A549 (cell line): ENCODE measurements around the gene SHROOM2.

Experiments used
- CHD2 ChIP-seq: fragments of 150-350 bp; IDR thresholded peaks from 2 replicates; pipeline ENCODE4 v1.6.1; 2014; ENCODE audit warnings: low read length; ENCODE audit not compliant: partially characterized antibody
- CTCF ChIP-seq: fragments of >200 bp; sonication (Bioruptor Twin); formaldehyde crosslinking; IDR thresholded peaks from 3 replicates; pipeline ENCODE4 v1.5.1; 2016
- EP300 ChIP-seq, 2 experiments: fragments of >200 bp; sonication (Bioruptor Twin); formaldehyde crosslinking; IDR thresholded peaks; 2 replicates in 1 of 2; 3 replicates in 1 of 2; pipeline ENCODE4 v1.6.1; 2016 to 2017
- HDAC2 ChIP-seq: fragments of 200-600 bp; sonication (generic); IDR thresholded peaks from 2 replicates; pipeline ENCODE4 v1.6.1; 2016
- PHF8 ChIP-seq: fragments of 200-600 bp; sonication (generic); IDR thresholded peaks from 2 replicates; pipeline ENCODE4 v1.6.1; 2016; ENCODE audit warnings: low read depth, mild to moderate bottlenecking, antibody characterized with exemption, moderate library complexity, borderline replicate concordance
- POLR2A ChIP-seq: IDR thresholded peaks from 2 replicates; pipeline ENCODE4 v1.6.1; 2012; ENCODE audit warnings: mild to moderate bottlenecking, low read length
- RARB ChIP-seq: fragments of 250-450 bp; sonication (Bioruptor Pico); IDR thresholded peaks from 2 replicates; pipeline ENCODE4 v1.8.0; 2021; ENCODE audit warnings: mild to moderate bottlenecking, moderate library complexity
- ZNF302 ChIP-seq: fragments of 250-450 bp; sonication (Bioruptor Pico); IDR thresholded peaks from 2 replicates; pipeline ENCODE4 v1.9.0; 2021; ENCODE audit warnings: inconsistent platforms, mild to moderate bottlenecking, moderate library complexity

GRCh38 chrX:9897761-9898161 lies 111.5 kb downstream of the SHROOM2 start:
- TF ChIP-seq HDAC2 (no peak), EP300 (IDR thresholded peaks at IDR 0.05) (no peak), POLR2A (no peak), PHF8 (no peak), RARB (CRISPR knock-in tag) (no peak), CTCF (no peak), ZNF302 (CRISPR knock-in tag) (no peak), CHD2 (no peak)
